ENCODE results near the gene NOXO1.

- no peak for TF ChIP-seq CTCF (IDR thresholded peaks at IDR 0.05)
- TF ChIP-seq POLR2A (IDR thresholded peaks at IDR 0.05) = no peak
Measured at GRCh38 chr16:2002406-2003230, 21.3 kb upstream of the NOXO1 start.

All from adrenal gland (tissue), 5 donors.